ENCODE measurements around the gene ARHGAP45.

ARHGAP45 gene

GRCh38 chr19:1082165-1082927, 15.4 kb downstream of the ARHGAP45 start:
- Histone ChIP-seq H3K4me1 (ENCODE audit: control insufficient read depth, insufficient read depth, low read depth, low read length) (peaks cover 29% of the 10 kb centered on the region), H3K27me3 (ENCODE audit: control insufficient read depth in 1 of 2, insufficient read depth in 1 of 2, low read length in 2 of 2) (peaks cover 0 to 9% of the 10 kb centered on the region in 2 experiments), H3K4me3 (ENCODE audit: insufficient read depth in 1 of 2, low read depth in 1 of 2, low read length in 2 of 2) (no peak overlapping the region), H3K27ac (ENCODE audit: low read length, poor library complexity, severe bottlenecking) (no peak overlapping the region), H2BK15ac (ENCODE audit: low read depth, poor library complexity, severe bottlenecking) (peak overlapping the region; percentile 41), H2BK12ac (ENCODE audit: low read length in 2 of 2) (no peak overlapping the region), H3K79me1 (replicated peaks; ENCODE audit: low read length, poor library complexity, severe bottlenecking) (no peaks in the 10 kb centered on the region), H4K8ac (ENCODE audit: low read length) (peak overlapping the region; percentile 55), H3K36me3 (ENCODE audit: control insufficient read depth in 1 of 2, insufficient read depth in 2 of 2, low read depth in 1 of 2, low read length in 2 of 2) (peaks cover 0 to 15% of the 10 kb centered on the region in 2 experiments), H4K91ac (ENCODE audit: low read length) (no peak overlapping the region), H3K14ac (ENCODE audit: low read length in 2 of 2) (no peak overlapping the region), H3K18ac (ENCODE audit: low read depth in 1 of 2, low read length in 2 of 2) (no peak overlapping the region), H3K4me2 (ENCODE audit: low read length, poor library complexity, severe bottlenecking) (no peak overlapping the region), H2AK5ac (ENCODE audit: low read length, severe bottlenecking) (no peak overlapping the region), H2BK5ac (ENCODE audit: low read depth, low read length, poor library complexity, severe bottlenecking) (no peak overlapping the region), H3K23ac (ENCODE audit: low read length in 2 of 2) (no peak overlapping the region), H3K9me3 (ENCODE audit: control insufficient read depth, low read length) (no peaks in the 10 kb centered on the region), H2AFZ (ENCODE audit: low read depth, low read length) (no peak overlapping the region), H2BK120ac (ENCODE audit: low read depth, low read length) (no peak overlapping the region), H3K4ac (ENCODE audit: low read depth in 1 of 2, low read length in 2 of 2) (no peak overlapping the region), H3K9ac (ENCODE audit: low read length) (no peak overlapping the region)
- WGBS, result 40% methylated on average over 50 of the region's 51 CpGs
- DNase-seq, result no peak

GRCh38 chr19:1082928-1083816, 16.2 kb downstream of the ARHGAP45 start:
- no peak overlapping the region for H3K4me3 ChIP-seq (ENCODE audit: insufficient read depth in 1 of 2, low read depth in 1 of 2, low read length in 2 of 2)
- H3K27ac ChIP-seq (ENCODE audit: low read length, poor library complexity, severe bottlenecking), result no peak overlapping the region
- H3K4me2 ChIP-seq (ENCODE audit: low read length, poor library complexity, severe bottlenecking), result no peak overlapping the region
- peaks cover 0 to 9% of the 10 kb centered on the region in 2 experiments for H3K27me3 ChIP-seq (ENCODE audit: control insufficient read depth in 1 of 2, insufficient read depth in 1 of 2, low read length in 2 of 2)
- peaks cover 24% of the 10 kb centered on the region for H3K4me1 ChIP-seq (ENCODE audit: control insufficient read depth, insufficient read depth, low read depth, low read length)
- no peak overlapping the region for H3K14ac ChIP-seq (ENCODE audit: low read length in 2 of 2)
- no peak for DNase-seq
- H3K18ac ChIP-seq (ENCODE audit: low read depth in 1 of 2, low read length in 2 of 2), result no peak overlapping the region
- H2BK12ac ChIP-seq (ENCODE audit: low read length in 2 of 2), result no peak overlapping the region
- no peak overlapping the region for H2AFZ ChIP-seq (ENCODE audit: low read depth, low read length)
- H3K9me3 ChIP-seq (ENCODE audit: control insufficient read depth, low read length), result no peaks in the 10 kb centered on the region
- no peak overlapping the region for H2BK15ac ChIP-seq (ENCODE audit: low read depth, poor library complexity, severe bottlenecking)
- no peak overlapping the region for H4K8ac ChIP-seq (ENCODE audit: low read length)
- H3K4ac ChIP-seq (ENCODE audit: low read depth in 1 of 2, low read length in 2 of 2), result no peak overlapping the region
- no peak overlapping the region for H4K91ac ChIP-seq (ENCODE audit: low read length)
- no peak overlapping the region for H2BK5ac ChIP-seq (ENCODE audit: low read depth, low read length, poor library complexity, severe bottlenecking)
- H3K36me3 ChIP-seq (ENCODE audit: control insufficient read depth in 1 of 2, insufficient read depth in 2 of 2, low read depth in 1 of 2, low read length in 2 of 2), result peaks cover 7 to 24% of the 10 kb centered on the region in 2 experiments
- H3K9ac ChIP-seq (ENCODE audit: low read length), result no peak overlapping the region
- no peak overlapping the region for H3K23ac ChIP-seq (ENCODE audit: low read length in 2 of 2)
- H2AK5ac ChIP-seq (ENCODE audit: low read length, severe bottlenecking), result no peak overlapping the region
- WGBS, result 95% methylated on average over 55 of the region's 59 CpGs
- H2BK120ac ChIP-seq (ENCODE audit: low read depth, low read length), result no peak overlapping the region
- H3K79me1 ChIP-seq (replicated peaks; ENCODE audit: low read length, poor library complexity, severe bottlenecking), result peaks cover 2% of the 10 kb centered on the region

GRCh38 chr19:1084024-1084868, 17.3 kb downstream of the ARHGAP45 start:
- H3K36me3 ChIP-seq (ENCODE audit: control insufficient read depth in 1 of 2, insufficient read depth in 2 of 2, low read depth in 1 of 2, low read length in 2 of 2), result peaks cover 18 to 34% of the 10 kb centered on the region in 2 experiments
- no peak overlapping the region for H3K14ac ChIP-seq (ENCODE audit: low read length in 2 of 2)
- H2AFZ ChIP-seq (ENCODE audit: low read depth, low read length), result no peak overlapping the region
- H2BK5ac ChIP-seq (ENCODE audit: low read depth, low read length, poor library complexity, severe bottlenecking), result no peak overlapping the region
- 95% methylated on average over 43 of the region's 43 CpGs for WGBS
- no peak overlapping the region for H3K27ac ChIP-seq (ENCODE audit: low read length, poor library complexity, severe bottlenecking)
- H3K18ac ChIP-seq (ENCODE audit: low read depth in 1 of 2, low read length in 2 of 2), result no peak overlapping the region
- no peak overlapping the region for H3K4me2 ChIP-seq (ENCODE audit: low read length, poor library complexity, severe bottlenecking)
- H3K9me3 ChIP-seq (ENCODE audit: control insufficient read depth, low read length), result no peaks in the 10 kb centered on the region
- DNase-seq, result no peak
- no peak overlapping the region for H2BK120ac ChIP-seq (ENCODE audit: low read depth, low read length)
- H4K8ac ChIP-seq (ENCODE audit: low read length), result no peak overlapping the region
- no peak overlapping the region for H3K23ac ChIP-seq (ENCODE audit: low read length in 2 of 2)
- no peak overlapping the region for H3K4ac ChIP-seq (ENCODE audit: low read depth in 1 of 2, low read length in 2 of 2)
- H3K4me1 ChIP-seq (ENCODE audit: control insufficient read depth, insufficient read depth, low read depth, low read length), result peaks cover 24% of the 10 kb centered on the region
- no peak overlapping the region for H2BK12ac ChIP-seq (ENCODE audit: low read length in 2 of 2)
- H3K4me3 ChIP-seq (ENCODE audit: insufficient read depth in 1 of 2, low read depth in 1 of 2, low read length in 2 of 2), result no peak overlapping the region
- no peak overlapping the region for H2BK15ac ChIP-seq (ENCODE audit: low read depth, poor library complexity, severe bottlenecking)
- no peak overlapping the region for H4K91ac ChIP-seq (ENCODE audit: low read length)
- H3K79me1 ChIP-seq (replicated peaks; ENCODE audit: low read length, poor library complexity, severe bottlenecking), result peaks cover 7% of the 10 kb centered on the region
- no peak overlapping the region for H3K9ac ChIP-seq (ENCODE audit: low read length)
- H2AK5ac ChIP-seq (ENCODE audit: low read length, severe bottlenecking), result no peak overlapping the region
- H3K27me3 ChIP-seq (ENCODE audit: control insufficient read depth in 1 of 2, insufficient read depth in 1 of 2, low read length in 2 of 2), result peaks cover 0 to 9% of the 10 kb centered on the region in 2 experiments

Measured in mesenchymal stem cell (in vitro differentiated cells and primary cell).